ENCODE results near the gene COL4A3.

DNA sequence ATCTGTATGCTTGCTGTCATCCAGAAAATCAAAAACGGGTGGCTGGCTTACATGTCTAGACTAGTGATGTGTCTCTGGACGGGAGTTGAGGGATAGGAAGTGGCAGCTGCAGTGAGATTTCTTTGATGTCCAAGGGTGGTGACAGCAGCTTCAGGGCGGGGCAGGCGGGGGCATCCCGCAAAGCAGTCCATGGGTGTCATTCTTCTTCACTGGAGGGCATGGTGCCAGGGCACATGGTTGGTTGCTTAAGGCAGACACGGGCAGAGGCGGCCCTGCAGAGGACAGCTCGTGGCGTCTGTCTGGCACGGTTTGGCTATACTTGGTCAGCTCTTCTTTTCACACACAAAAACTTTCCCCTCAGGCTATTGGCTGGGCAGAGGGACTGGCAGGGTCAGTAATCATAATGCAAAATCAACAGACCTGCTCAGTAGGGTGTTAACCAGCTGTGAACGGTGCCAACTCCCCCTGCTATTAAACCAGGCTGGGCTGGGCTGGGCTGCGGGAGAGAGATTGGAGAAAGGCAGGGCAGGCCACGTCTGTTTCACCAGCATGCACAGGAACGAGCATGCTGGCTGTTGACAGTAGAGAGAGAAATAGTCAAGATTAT is 63.7 kb downstream of the COL4A3 start:
- TF ChIP-seq CTCF (conservative IDR thresholded peaks at IDR 0.05) (no peak), ZFX (IDR thresholded peaks at IDR 0.05) (no peak)

Measured in C4-2B (cell line).